Upper lobe of left lung (tissue), 4 donors: ENCODE results near the gene KIAA1549.

Experiments used
- CTCF ChIP-seq, 6 experiments: fragments of 450-650 bp in 4 of 6; fragments of 200-600 bp in 2 of 6; sonication (generic) in 2 of 6; IDR thresholded peaks; one replicate each; pipeline ENCODE4 v1.5.1; 2016 to 2019; ENCODE audit warnings: antibody characterized with exemption in 6 of 6
- EP300 ChIP-seq, 4 donors: sonication (generic); formaldehyde crosslinking; IDR thresholded peaks; one replicate each; pipeline ENCODE4 v1.5.1; 2017; ENCODE audit warnings: antibody characterized with exemption in 4 of 4, control low read depth in 2 of 4
- POLR2A ChIP-seq, 4 donors: fragments of 450-650 bp; IDR thresholded peaks; one replicate each; pipeline ENCODE4 v1.5.1; 2016 to 2017; ENCODE audit warnings: antibody characterized with exemption in 4 of 4, mild to moderate bottlenecking in 2 of 4

DNA sequence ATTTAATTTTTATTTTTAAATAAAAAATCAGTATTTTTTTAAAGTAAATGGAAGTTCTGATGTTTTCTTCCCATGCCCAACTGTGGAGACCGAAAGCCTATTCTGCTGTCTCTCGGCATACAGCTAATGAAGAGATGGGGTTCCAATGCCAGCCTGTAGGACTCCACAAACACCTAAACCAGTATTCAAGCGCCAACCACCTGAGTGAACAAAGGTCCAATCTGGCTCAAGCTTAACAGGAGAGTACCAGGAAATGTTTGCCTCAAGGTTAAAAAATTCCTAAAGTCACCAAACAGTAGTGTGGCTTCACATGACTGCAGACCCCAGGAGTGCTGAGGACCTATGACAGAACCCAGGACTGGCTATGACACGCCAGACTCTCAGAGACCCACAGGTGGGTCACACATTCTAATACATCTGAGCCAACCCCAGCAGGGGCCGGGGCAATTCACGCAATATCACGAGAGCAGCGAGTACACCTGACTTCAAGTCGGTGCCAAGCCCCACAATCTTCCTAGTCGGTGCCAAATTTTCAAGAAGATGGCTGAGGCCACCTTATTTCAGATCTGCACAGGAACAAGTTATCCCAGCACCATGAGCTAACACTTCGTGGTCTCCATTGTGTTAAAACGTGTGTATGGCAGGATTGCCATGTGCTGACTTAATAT is 31.6 kb downstream of the KIAA1549 start:
- TF ChIP-seq CTCF (IDR thresholded peaks at IDR 0.05) (no peak), POLR2A (IDR thresholded peaks at IDR 0.05) (no peak), EP300 (IDR thresholded peaks at IDR 0.05) (no peak)
